Keratinocyte (primary cell): Measurements from ENCODE around the gene ACTL7B. TPM values are rescaled to one million over a fixed set of nuclear protein-coding genes. Genes with fewer than 3 reads are reported as not detected.
"Not testable (repeated sequence)": the region's sequence is repeated elsewhere in the genome, so short reads cannot be mapped to it uniquely, and the experiment has no call there.

Experiments used
- DNase-seq: peaks from one replicate; pipeline ENCODE4 v3.0.0-alpha.2; 2011; ENCODE audit warnings: low read depth, missing footprints, low spot score
- FAIRE-seq: peaks from 2 replicates; lab custom pipeline; 2011; peaks lifted over from hg19 to GRCh38; lab: Jason Lieb, UNC
- H2AFZ ChIP-seq: 2 replicates; pipeline ENCODE4 v1.6.0; 2012; ENCODE audit warnings: low read length, control low read depth, inconsistent platforms; ENCODE audit not compliant: control insufficient read depth
- H3K27ac ChIP-seq: 2 replicates; pipeline ENCODE4 v1.5.1; 2011; ENCODE audit warnings: low read length; ENCODE audit not compliant: control insufficient read depth, insufficient read depth
- H3K27me3 ChIP-seq: 3 replicates; pipeline ENCODE4 v1.6.0; 2011; ENCODE audit warnings: low read length; ENCODE audit not compliant: control insufficient read depth, insufficient read depth; ENCODE audit errors: extremely low read depth
- H3K36me3 ChIP-seq, 2 experiments: 2 replicates in 1 of 2; 3 replicates in 1 of 2; pipeline ENCODE4 v1.5.1; 2011; ENCODE audit warnings: low read length in 2 of 2, mild to moderate bottlenecking in 1 of 2; ENCODE audit not compliant: control insufficient read depth in 2 of 2, insufficient read depth in 2 of 2; ENCODE audit errors: extremely low read depth in 1 of 2
- H3K4me1 ChIP-seq: 3 replicates; pipeline ENCODE4 v1.5.1; 2011; ENCODE audit warnings: low read length; ENCODE audit not compliant: control insufficient read depth, insufficient read depth; ENCODE audit errors: extremely low read depth
- H3K4me2 ChIP-seq: 3 replicates; pipeline ENCODE4 v1.6.0; 2011; ENCODE audit warnings: low read depth, low read length; ENCODE audit not compliant: control insufficient read depth, insufficient read depth; ENCODE audit errors: extremely low read depth
- H3K4me3 ChIP-seq, 3 experiments: fragments of 200-600 bp in 1 of 3; sonication (generic) in 1 of 3; 2 replicates in 2 of 3; 3 replicates in 1 of 3; pipeline ENCODE4 v1.5.1; 2011 to 2016; ENCODE audit warnings: low read length in 3 of 3, mild to moderate bottlenecking in 3 of 3, control low read depth in 2 of 3, inconsistent platforms in 1 of 3, low read depth in 1 of 3, mixed read lengths in 1 of 3, mixed run types in 1 of 3, moderate library complexity in 1 of 3; ENCODE audit not compliant: control insufficient read depth in 2 of 3, insufficient read depth in 2 of 3; ENCODE audit errors: extremely low read depth in 1 of 3
- H3K79me2 ChIP-seq: 2 replicates; pipeline ENCODE4 v1.6.0; 2012; ENCODE audit warnings: low read length; ENCODE audit not compliant: control insufficient read depth, insufficient read depth
- H3K9ac ChIP-seq: 3 replicates; pipeline ENCODE4 v1.6.0; 2011; ENCODE audit warnings: low read length; ENCODE audit not compliant: control insufficient read depth, insufficient read depth; ENCODE audit errors: extremely low read depth
- H3K9me1 ChIP-seq: 3 replicates; pipeline ENCODE4 v1.6.0; 2011; ENCODE audit warnings: low read length; ENCODE audit not compliant: control insufficient read depth, insufficient read depth; ENCODE audit errors: extremely low read depth
- H3K9me3 ChIP-seq: 2 replicates; pipeline ENCODE4 v1.5.1; 2012; ENCODE audit warnings: low read depth, low read length; ENCODE audit not compliant: control insufficient read depth
- H4K20me1 ChIP-seq: 3 replicates; pipeline ENCODE4 v1.6.0; 2011; ENCODE audit warnings: low read length; ENCODE audit not compliant: control insufficient read depth, insufficient read depth; ENCODE audit errors: extremely low read depth
- EZH2 ChIP-seq: IDR thresholded peaks from one replicate; pipeline ENCODE4 v1.6.1; 2012; ENCODE audit warnings: inconsistent platforms, mild to moderate bottlenecking, low read length, moderate library complexity
- dilution Hi-C: fragments of 300-500 bp; cut with MboI; formaldehyde crosslinking; loops from one replicate; pipeline ENCODE4 v1.7.0; 2020; ENCODE audit warnings: low sequenced_read_pairs; ENCODE audit not compliant: extremely low pct_ligation_motif_present
- polyA plus RNA-seq, 5 experiments: library from polyadenylated mRNA; depleted of rRNA in 3 of 5; stranded (reverse) in 3 of 5; stranded (forward) in 1 of 5; unstranded in 1 of 5; fragments of >200 nt; gene quantifications; 1 replicate in 1 of 5; 2 replicates in 3 of 5; 3 replicates in 1 of 5; pipeline versions ENCODE4 v1.2.1 to v1.2.3, GENCODE V29; 2011 to 2012; ENCODE audit warnings: missing spikeins in 2 of 5, low read depth in 1 of 5, low replicate concordance in 1 of 5
- TF ChIP-seq, protein P1 (sequence below), 3 experiments: IDR thresholded peaks in 1 of 3; conservative IDR thresholded peaks in 1 of 3; optimal IDR thresholded peaks in 1 of 3; 2 replicates in 2 of 3; 3 replicates in 1 of 3; pipeline versions ENCODE3 to v1.5.1; 2011; ENCODE audit warnings: low read length in 3 of 3, mild to moderate bottlenecking in 3 of 3, moderate library complexity in 2 of 3, control low read depth in 1 of 3, inconsistent platforms in 1 of 3; ENCODE audit not compliant: insufficient read depth in 2 of 3; ENCODE audit errors: extremely low read depth in 1 of 3

ACTL7B gene
- polyA plus RNA-seq, 1 donor (not counting 4 experiments of a cell fraction or from before 2014, with no cell fraction given): not detected

DNA sequence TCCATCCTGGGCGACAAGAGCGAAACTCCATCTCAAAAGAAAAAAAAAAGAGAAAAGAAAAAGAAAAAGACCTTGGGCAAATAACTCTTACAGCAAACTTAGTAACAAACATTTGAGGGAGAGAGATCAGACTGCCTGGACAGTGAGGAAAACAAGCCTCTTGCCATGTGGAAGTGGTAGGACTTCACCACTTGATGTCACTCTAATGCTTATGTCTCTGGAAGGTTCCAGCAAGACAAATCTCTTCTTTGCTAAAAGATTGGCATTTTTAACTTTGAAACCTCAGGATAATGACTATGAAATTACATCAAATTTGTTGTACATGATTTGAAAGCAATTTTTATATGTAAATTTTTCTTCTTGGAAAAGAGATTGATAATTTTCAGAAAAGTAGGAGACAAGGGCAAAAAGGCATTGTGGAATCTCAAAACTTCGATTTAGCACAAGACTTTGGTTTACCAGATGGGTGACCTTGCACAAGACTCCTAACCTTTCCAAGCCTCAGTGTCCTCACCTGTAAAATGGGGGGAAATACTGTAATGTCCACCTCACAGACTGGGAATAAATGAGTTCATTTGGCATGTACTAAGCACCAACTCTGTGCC lies 5.4 kb downstream of the ACTL7B start:
- FAIRE-seq (peak; percentile 71), DNase-seq (no peak)
- no peaks in the 10 kb centered on the region for H4K20me1 ChIP-seq
- H3K9ac ChIP-seq: no peak overlapping the region
- H3K27ac ChIP-seq: no peak overlapping the region
- H3K9me3 ChIP-seq: no peaks in the 10 kb centered on the region
- H3K79me2 ChIP-seq: no peaks in the 10 kb centered on the region
- no peak overlapping the region for H3K4me2 ChIP-seq
- H3K36me3 ChIP-seq: no peaks in the 10 kb centered on the region
- no peaks in the 10 kb centered on the region for H3K9me1 ChIP-seq
- peaks cover 8% of the 10 kb centered on the region for H3K4me1 ChIP-seq
- no peaks in the 10 kb centered on the region for H3K27me3 ChIP-seq
- H3K4me3 ChIP-seq: no peak overlapping the region
- no peak overlapping the region for H2AFZ ChIP-seq
- TF ChIP-seq, protein P1, sequence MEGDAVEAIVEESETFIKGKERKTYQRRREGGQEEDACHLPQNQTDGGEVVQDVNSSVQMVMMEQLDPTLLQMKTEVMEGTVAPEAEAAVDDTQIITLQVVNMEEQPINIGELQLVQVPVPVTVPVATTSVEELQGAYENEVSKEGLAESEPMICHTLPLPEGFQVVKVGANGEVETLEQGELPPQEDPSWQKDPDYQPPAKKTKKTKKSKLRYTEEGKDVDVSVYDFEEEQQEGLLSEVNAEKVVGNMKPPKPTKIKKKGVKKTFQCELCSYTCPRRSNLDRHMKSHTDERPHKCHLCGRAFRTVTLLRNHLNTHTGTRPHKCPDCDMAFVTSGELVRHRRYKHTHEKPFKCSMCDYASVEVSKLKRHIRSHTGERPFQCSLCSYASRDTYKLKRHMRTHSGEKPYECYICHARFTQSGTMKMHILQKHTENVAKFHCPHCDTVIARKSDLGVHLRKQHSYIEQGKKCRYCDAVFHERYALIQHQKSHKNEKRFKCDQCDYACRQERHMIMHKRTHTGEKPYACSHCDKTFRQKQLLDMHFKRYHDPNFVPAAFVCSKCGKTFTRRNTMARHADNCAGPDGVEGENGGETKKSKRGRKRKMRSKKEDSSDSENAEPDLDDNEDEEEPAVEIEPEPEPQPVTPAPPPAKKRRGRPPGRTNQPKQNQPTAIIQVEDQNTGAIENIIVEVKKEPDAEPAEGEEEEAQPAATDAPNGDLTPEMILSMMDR (optimal IDR thresholded peaks at IDR 0.05 in 1 of 3, IDR thresholded peaks at IDR 0.05 in 1 of 3, conservative IDR thresholded peaks at IDR 0.05 in 1 of 3; ENCODE audit: extremely low read depth in 1 of 3, insufficient read depth in 2 of 3, low read length in 3 of 3): peak; percentile 52 to 74 (median 52)
- TF ChIP-seq EZH2: no peak
- dilution Hi-C loops: no loop called here

DNA sequence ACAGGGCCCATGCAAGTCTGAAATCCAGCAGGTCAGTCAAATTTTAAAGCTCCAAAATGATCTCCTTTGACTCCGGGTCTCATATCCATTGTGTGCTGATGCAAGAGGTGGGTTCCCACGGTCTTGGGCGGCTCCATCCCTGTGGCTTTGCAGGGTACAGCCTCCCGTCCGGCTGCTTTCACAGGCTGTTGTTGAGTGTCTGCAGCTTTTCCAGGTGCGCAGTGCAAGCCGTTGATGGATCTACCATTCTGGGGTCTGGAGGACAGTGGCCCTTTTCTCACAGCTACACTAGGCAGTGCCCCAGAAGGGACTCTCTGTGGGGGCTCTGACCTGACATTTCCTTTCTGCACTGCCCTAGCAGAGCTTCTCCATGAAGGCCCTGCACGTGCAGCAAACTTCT lies 7.5 kb downstream of the ACTL7B start:
- H3K9ac ChIP-seq, H3K79me2 ChIP-seq, H3K27ac ChIP-seq, H3K4me3 ChIP-seq, H3K36me3 ChIP-seq, dilution Hi-C loops, H3K4me2 ChIP-seq, DNase-seq, FAIRE-seq, H3K9me1 ChIP-seq, H2AFZ ChIP-seq, H3K27me3 ChIP-seq, H3K9me3 ChIP-seq, H4K20me1 ChIP-seq: not testable (repeated sequence)
- peaks cover 20% of the 10 kb centered on the region for H3K4me1 ChIP-seq

DNA sequence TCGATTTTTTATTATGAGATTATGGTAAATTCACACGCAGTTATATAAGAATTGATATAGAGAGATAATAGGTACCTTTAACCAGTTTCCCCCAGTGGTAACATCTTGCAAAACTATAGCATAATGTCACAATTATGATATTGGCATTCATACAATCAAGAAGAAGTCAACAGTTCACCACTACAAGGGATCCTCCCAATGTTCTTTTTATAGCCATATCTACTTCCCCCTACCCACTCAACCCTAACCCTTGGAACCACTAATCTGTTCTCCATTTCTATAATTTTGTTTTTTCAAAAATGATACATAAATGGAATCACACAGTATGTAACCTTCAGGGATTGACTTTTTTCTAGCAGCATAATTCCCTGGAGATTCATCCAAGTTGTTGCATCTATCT lies 9.8 kb downstream of the ACTL7B start:
- no peak overlapping the region for H3K4me2 ChIP-seq
- no peaks in the 10 kb centered on the region for H3K79me2 ChIP-seq
- no peaks in the 10 kb centered on the region for H3K36me3 ChIP-seq
- TF ChIP-seq EZH2: no peak
- TF ChIP-seq, protein P1 (optimal IDR thresholded peaks at IDR 0.05 in 1 of 3, IDR thresholded peaks at IDR 0.05 in 1 of 3, conservative IDR thresholded peaks at IDR 0.05 in 1 of 3; ENCODE audit: extremely low read depth in 1 of 3, insufficient read depth in 2 of 3, low read length in 3 of 3): no peak
- FAIRE-seq: no peak
- H3K4me1 ChIP-seq: peaks cover 17% of the 10 kb centered on the region
- H3K27ac ChIP-seq: no peak overlapping the region
- H4K20me1 ChIP-seq: no peaks in the 10 kb centered on the region
- no peak overlapping the region for H2AFZ ChIP-seq
- no peaks in the 10 kb centered on the region for H3K27me3 ChIP-seq
- no peaks in the 10 kb centered on the region for H3K9me3 ChIP-seq
- dilution Hi-C loops: no loop called here
- DNase-seq: no peak
- H3K9me1 ChIP-seq: no peaks in the 10 kb centered on the region
- H3K4me3 ChIP-seq: no peak overlapping the region
- H3K9ac ChIP-seq: no peak overlapping the region
